IgD-negative memory B cell (primary cell): ENCODE results near the gene IRF4. TPM values are rescaled to one million over a fixed set of nuclear protein-coding genes. Genes with fewer than 3 reads are reported as not detected.

Experiments used
- H3K27ac Mint-ChIP-seq, 3 donors: one replicate each; pipeline ENCODE4 v1.8.0; 2020 to 2022; ENCODE audit warnings: mild to moderate bottlenecking in 3 of 3, mixed read lengths in 3 of 3, moderate library complexity in 1 of 3
- H3K27me3 Mint-ChIP-seq: one replicate; pipeline ENCODE4 v1.8.0; 2021; ENCODE audit warnings: mixed read lengths
- H3K36me3 Mint-ChIP-seq: one replicate; pipeline ENCODE4 v1.8.0; 2020; ENCODE audit warnings: mild to moderate bottlenecking, mixed read lengths
- H3K4me1 Mint-ChIP-seq, 3 donors: one replicate each; pipeline ENCODE4 v1.8.0; 2020 to 2022; ENCODE audit warnings: mixed read lengths in 3 of 3, mild to moderate bottlenecking in 1 of 3
- H3K4me3 Mint-ChIP-seq, 4 donors: one replicate each; pipeline ENCODE4 v1.8.0; 2020 to 2022; ENCODE audit warnings: mild to moderate bottlenecking in 4 of 4, mixed read lengths in 4 of 4, moderate library complexity in 3 of 4
- H3K9me3 Mint-ChIP-seq, 3 donors: one replicate each; pipeline ENCODE4 v1.8.0; 2020 to 2021; ENCODE audit warnings: mixed read lengths in 3 of 3, mild to moderate bottlenecking in 1 of 3
- polyA plus RNA-seq: library from polyadenylated mRNA; unstranded; fragments of 300-500 nt; fragmentation: Illumina TruSeq; gene quantifications from one replicate; pipeline ENCODE4 v1.2.3, GENCODE V29; 2021

Gene IRF4
- polyA plus RNA-seq, 1 donor from 2014 or later = 22.9 TPM

DNA sequence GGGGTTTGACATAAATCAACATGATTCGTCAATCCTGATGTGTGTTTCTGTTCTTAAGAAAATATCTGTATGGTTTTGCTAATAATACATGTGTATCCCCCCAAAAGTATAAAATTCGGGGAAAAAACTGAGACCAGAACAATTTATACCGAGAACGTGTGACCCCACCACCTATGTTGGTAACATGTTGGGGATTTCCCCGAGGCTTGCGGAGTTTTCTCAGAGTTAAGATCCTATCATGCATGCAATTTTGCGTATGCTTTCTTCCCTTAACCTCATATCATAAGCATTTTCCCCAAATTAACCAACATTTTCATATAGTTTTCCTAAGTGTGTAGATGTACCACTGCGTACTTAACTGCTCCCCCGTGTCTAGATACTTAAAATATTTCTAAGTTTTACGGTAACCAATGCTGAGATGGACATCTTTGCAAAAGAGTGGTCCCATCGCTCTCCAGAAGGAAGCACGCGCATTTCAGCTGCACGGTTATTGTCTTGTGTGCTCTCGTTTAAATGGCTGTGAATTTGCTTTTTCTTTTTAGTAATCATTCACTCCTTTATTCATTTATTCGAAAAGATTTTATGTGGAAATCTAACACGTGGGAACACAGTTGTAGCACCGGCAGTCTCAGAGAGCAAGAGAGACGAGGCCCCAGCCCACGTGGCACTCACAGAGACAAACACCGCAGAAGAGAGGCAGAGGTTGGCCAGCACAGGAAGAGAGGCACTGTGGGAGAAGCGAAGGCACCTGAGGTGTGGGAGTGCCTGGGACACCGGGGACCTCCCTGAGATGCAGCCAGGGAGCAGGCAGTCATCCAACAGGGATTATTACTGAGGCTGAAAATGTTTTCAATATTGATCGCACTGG is 13.2 kb upstream of the IRF4 start:
- H3K4me3 Mint-ChIP-seq = peak overlapping the region in 3 of 4 donors; percentile 2 to 76 (median 49)
- H3K4me1 Mint-ChIP-seq = peaks cover 33 to 45% (median 38%) of the 10 kb centered on the region in 3 donors
- H3K27ac Mint-ChIP-seq = peak overlapping the region; percentile 26 to 94 (median 28)
- no peaks in the 10 kb centered on the region for H3K36me3 Mint-ChIP-seq
- H3K27me3 Mint-ChIP-seq = peaks cover 2% of the 10 kb centered on the region
- peaks cover 0 to 2% (median 0%) of the 10 kb centered on the region in 3 donors for H3K9me3 Mint-ChIP-seq

DNA sequence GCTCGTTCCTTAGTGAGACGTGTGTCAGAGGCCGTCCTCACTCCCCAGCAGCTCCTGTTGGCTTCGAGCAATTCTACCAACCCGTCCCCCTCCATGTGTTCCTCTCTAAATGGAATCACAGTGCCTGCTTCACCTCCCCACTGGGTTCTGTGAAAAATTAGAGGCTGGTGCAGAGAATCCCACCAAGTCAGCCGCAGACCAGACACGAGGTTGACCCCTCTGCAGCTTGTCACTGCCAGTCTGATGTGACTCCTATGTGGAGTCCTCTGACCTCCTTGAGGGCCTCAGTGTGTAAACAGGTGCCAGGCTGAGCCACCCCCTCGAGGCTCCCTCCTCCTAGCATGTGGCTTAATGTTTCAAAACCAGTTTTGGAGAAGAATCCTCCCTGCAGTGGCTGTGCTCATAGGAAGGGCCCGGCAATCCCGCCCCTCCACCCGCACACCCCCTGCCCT is 12.6 kb upstream of the IRF4 start:
- H3K27ac Mint-ChIP-seq = peak overlapping the region in 2 of 3 donors; percentile 26 to 28
- H3K4me1 Mint-ChIP-seq = peaks cover 30 to 43% (median 40%) of the 10 kb centered on the region in 3 donors
- peaks cover 0 to 2% (median 0%) of the 10 kb centered on the region in 3 donors for H3K9me3 Mint-ChIP-seq
- H3K27me3 Mint-ChIP-seq = no peaks in the 10 kb centered on the region
- no peaks in the 10 kb centered on the region for H3K36me3 Mint-ChIP-seq
- peak overlapping the region in 3 of 4 donors; percentile 2 to 76 (median 71) for H3K4me3 Mint-ChIP-seq

DNA sequence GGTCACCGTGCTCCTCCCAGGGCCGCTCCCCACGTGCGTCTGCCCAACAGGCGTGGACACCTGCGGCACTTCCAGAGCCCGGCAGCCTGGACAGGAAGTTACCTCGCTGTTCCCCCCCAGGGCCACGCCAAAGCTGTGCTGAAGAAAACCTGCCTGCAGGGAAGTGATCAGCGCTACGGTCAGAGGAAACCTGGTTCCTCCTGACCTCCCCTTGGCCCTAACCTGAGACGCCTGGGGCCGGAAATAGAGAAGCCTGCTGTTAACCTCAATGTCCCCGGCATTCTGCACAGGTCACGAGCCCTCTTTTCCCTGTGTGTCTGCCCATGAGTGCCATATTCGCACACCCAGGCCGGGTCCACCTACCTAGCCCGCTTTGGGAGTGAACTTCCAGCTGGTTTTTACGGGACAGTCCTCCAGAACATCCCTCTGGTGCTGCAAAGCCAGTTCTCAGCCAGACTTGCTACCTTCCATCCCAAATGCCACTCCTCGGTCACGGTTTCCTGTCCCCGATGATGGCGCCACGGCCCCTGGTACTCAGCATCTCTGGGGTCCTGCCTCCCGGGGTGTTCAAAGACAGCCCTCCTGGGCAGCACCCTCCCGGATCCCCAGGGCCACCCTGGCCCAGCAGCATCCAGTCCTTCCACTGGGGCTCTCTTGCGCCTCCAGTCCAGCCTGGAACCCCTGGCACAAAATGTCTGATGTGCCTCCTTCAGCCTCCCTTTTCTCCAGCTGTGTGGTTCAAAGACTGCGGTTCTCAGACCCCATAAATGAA is 12.0 kb upstream of the IRF4 start:
- H3K9me3 Mint-ChIP-seq = peaks cover 0 to 2% (median 0%) of the 10 kb centered on the region in 3 donors
- peak overlapping the region in 2 of 4 donors; percentile 71 to 72 for H3K4me3 Mint-ChIP-seq
- H3K27me3 Mint-ChIP-seq = no peaks in the 10 kb centered on the region
- peak overlapping the region in 2 of 3 donors; percentile 26 to 65 for H3K27ac Mint-ChIP-seq
- peaks cover 30 to 43% (median 40%) of the 10 kb centered on the region in 3 donors for H3K4me1 Mint-ChIP-seq
- no peaks in the 10 kb centered on the region for H3K36me3 Mint-ChIP-seq

- H3K36me3 Mint-ChIP-seq = no peaks in the 10 kb centered on the region
- peaks cover 30 to 43% (median 40%) of the 10 kb centered on the region in 3 donors for H3K4me1 Mint-ChIP-seq
- H3K9me3 Mint-ChIP-seq = peaks cover 0 to 2% (median 0%) of the 10 kb centered on the region in 3 donors
- peak overlapping the region in 1 of 3 donors; percentile 65 for H3K27ac Mint-ChIP-seq
- H3K4me3 Mint-ChIP-seq = peak overlapping the region in 2 of 4 donors; percentile 53 to 71
- no peaks in the 10 kb centered on the region for H3K27me3 Mint-ChIP-seq
Observed at GRCh38 chr6:380234-381218, 11.0 kb upstream of the IRF4 start.

DNA sequence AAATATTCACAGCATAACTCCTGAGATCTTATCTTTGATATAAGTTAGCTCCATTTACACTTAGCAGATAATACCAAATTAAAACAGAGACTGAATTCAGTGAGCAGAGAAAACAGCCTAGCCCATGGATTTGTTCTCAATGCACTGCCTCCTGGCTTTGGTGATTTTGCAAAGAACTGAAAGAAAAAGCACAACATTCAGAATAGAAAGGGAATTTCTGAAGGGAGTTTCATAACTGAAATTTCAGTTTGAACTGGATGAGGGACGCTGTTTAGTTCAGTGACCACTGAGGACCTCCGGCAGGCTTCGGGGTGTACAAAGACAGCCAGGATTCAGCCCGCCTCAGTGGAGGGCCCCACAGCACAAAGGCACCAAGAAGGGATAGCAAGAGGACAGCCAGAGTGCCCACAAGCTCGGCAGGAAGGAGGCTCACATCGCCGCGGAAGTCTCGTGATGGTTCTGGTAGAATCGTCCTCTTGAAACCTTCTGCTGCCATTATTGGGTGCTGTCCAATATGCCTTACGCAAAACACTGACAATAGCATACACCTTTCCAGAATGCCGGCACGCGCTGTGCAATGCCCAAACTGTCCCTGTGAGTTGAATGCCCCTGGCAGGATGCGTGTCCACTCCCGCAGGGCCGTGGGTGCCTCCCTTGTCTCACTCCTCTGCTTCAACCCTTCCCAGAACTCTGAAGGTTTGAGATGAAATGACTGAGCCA is 9.7 kb upstream of the IRF4 start:
- Mint-ChIP-seq H3K27me3 (no peaks in the 10 kb centered on the region), H3K36me3 (no peaks in the 10 kb centered on the region), H3K27ac (peak overlapping the region in 2 of 3 donors; percentile 18 to 84), H3K4me1 (peaks cover 28 to 37% (median 34%) of the 10 kb centered on the region in 3 donors), H3K9me3 (no peaks in the 10 kb centered on the region), H3K4me3 (no peak overlapping the region)

DNA sequence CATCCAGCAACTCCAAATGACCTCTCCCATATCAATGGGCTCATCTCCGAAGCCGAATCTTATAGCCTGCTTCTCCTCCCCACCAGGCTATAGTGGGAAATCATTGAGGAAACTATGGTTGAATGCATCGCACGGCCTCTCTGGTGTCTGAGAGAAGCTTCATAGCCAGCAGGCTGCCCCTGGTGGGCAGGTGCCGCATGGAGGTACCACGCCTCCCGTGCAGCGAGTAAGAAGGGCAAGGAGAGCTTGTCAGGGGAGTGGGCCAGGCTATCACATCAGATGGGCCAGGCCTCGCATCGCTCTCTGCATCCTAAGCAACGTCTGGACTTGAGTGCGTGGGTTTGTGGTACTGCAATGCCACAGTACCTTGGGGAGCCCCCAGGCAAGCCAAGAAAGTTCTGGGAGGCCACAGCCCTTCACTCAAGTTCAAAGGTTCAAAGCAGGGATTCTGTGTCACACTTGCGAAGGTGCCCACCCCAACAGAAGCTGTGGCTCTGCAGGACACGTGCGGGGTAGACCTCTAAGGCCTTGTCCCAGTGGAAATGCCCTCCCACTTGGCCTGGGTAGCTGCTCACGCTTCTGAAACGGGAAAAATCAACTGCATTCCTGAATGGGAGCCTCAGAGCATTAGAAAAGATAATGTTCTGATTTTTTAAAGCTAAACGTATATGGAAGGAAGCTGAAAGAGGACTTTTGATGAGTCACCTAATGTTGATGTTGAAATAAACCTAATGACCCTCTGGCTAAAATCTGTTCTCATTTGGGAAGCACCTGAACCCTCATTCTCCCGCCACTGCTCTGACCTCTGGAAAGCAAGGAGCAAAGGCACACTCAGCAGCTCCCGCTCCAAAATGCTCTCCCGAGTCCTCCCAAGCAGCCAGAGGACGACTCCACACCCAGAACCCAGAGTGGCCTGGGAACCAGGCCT is 8.4 kb upstream of the IRF4 start:
- peaks cover 17 to 26% (median 23%) of the 10 kb centered on the region in 3 donors for H3K4me1 Mint-ChIP-seq
- H3K4me3 Mint-ChIP-seq = peak overlapping the region in 1 of 4 donors; percentile 63
- H3K9me3 Mint-ChIP-seq = no peaks in the 10 kb centered on the region
- H3K27ac Mint-ChIP-seq = peak overlapping the region in 2 of 3 donors; percentile 43 to 84
- H3K36me3 Mint-ChIP-seq = no peaks in the 10 kb centered on the region
- H3K27me3 Mint-ChIP-seq = no peaks in the 10 kb centered on the region

DNA sequence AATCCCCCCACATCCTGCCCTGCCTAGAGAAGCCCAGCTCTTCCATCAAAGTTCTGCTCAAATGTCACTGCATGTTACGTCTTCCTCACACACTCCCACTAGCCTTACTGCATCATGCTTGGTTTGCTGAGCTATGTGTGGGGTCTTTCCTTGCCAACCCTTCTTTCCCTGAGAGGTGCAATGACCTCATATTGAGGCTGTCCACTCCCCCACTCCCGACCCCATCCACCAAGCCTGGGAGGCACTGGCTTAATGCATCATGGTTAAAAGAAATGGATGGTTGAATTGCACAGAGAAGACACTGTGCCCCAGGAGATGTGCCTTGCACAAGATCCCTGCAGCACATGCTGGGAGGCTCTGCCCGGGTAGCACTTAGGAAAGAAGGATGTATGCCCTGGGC is 7.7 kb upstream of the IRF4 start:
- Mint-ChIP-seq H3K36me3 (no peaks in the 10 kb centered on the region), H3K4me3 (peak overlapping the region in 1 of 4 donors; percentile 1), H3K27me3 (no peaks in the 10 kb centered on the region), H3K4me1 (peaks cover 15 to 18% (median 16%) of the 10 kb centered on the region in 3 donors), H3K9me3 (no peaks in the 10 kb centered on the region), H3K27ac (no peak overlapping the region)

DNA sequence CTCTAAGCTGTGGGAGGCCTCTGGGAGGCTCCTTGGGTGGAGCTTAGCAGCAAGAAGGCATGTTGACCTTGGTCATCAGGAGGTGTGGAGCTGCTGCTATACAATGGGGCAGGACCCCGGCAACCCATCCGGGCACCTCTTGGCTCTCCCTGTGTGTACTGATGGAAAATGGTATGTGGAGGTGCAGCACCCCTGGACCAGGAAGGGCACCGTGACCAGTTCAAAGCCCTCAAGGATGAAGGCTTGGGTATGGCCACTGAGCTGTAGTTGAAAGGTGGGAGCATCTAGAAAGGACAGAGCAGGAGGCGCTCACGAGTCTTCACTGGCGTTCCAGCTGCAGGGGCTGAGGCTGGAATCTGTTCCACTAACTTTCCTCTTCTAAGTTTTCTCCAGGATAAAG is 6.7 kb upstream of the IRF4 start:
- Mint-ChIP-seq H3K4me3 (no peak overlapping the region), H3K4me1 (peaks cover 13 to 20% (median 17%) of the 10 kb centered on the region in 3 donors), H3K9me3 (no peaks in the 10 kb centered on the region), H3K36me3 (no peaks in the 10 kb centered on the region), H3K27ac (peak overlapping the region in 1 of 3 donors; percentile 22), H3K27me3 (no peaks in the 10 kb centered on the region)

GRCh38 chr6:385614-386013 is 5.9 kb upstream of the IRF4 start:
- H3K4me1 Mint-ChIP-seq = peaks cover 14 to 26% (median 18%) of the 10 kb centered on the region in 3 donors
- no peak overlapping the region for H3K4me3 Mint-ChIP-seq
- H3K27me3 Mint-ChIP-seq = no peaks in the 10 kb centered on the region
- H3K36me3 Mint-ChIP-seq = no peaks in the 10 kb centered on the region
- no peak overlapping the region for H3K27ac Mint-ChIP-seq
- no peaks in the 10 kb centered on the region for H3K9me3 Mint-ChIP-seq

DNA sequence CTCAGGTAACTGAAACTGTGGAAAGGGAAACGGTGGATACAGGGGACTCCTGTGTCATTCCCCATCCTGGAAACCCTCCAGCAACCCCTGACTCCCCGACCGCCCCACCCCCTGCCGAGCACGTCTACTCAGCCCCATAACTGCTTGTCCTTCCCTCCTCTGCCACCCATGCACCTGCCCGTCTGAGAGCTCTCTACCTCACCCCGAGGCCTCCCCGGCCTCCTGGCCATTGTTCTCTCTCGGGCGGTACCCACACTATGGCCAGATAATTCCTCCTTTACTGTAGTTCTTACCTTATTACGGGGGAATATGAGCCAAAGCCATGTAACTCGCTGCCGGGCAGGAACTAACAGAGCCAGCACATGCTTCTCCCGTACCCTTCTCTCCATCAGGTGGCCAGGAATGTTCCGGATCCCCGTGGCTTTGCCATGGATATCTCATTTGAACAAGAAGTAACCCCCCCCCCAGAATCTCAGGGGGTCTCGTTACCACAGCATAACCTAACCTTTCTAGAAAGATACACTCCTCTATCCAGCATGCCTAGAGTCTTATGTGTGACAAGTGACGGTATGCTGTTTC is 4.8 kb upstream of the IRF4 start:
- H3K36me3 Mint-ChIP-seq = no peaks in the 10 kb centered on the region
- no peak overlapping the region for H3K27ac Mint-ChIP-seq
- no peaks in the 10 kb centered on the region for H3K27me3 Mint-ChIP-seq
- H3K4me3 Mint-ChIP-seq = peak overlapping the region in 1 of 4 donors; percentile 19
- H3K9me3 Mint-ChIP-seq = no peaks in the 10 kb centered on the region
- peaks cover 17 to 20% (median 19%) of the 10 kb centered on the region in 3 donors for H3K4me1 Mint-ChIP-seq

DNA sequence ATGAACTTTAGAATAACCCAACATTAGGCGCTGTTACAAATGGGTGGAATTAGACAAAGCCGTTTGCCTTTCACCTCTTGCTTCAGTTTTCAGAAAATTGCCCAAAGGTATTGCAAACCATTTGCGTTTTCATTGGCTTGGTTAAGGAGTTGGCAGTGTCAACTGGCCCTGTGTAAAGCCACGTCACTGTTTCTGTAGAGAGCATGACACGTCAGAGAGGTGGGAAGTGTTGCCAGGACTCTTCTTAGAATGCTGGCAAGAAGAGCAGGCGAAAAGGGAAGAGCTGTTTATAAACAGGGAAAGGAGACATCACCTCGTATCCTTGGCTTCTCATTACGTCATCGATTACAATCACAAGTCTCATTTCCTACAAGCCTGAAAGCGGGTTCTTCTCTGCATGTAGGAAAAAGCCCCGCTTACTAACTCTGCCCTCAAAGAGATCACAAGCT is 4.2 kb upstream of the IRF4 start:
- H3K9me3 Mint-ChIP-seq = no peaks in the 10 kb centered on the region
- H3K27ac Mint-ChIP-seq = no peak overlapping the region
- no peaks in the 10 kb centered on the region for H3K27me3 Mint-ChIP-seq
- H3K4me3 Mint-ChIP-seq = peak overlapping the region in 1 of 4 donors; percentile 19
- H3K36me3 Mint-ChIP-seq = no peaks in the 10 kb centered on the region
- peaks cover 16 to 20% (median 17%) of the 10 kb centered on the region in 3 donors for H3K4me1 Mint-ChIP-seq

DNA sequence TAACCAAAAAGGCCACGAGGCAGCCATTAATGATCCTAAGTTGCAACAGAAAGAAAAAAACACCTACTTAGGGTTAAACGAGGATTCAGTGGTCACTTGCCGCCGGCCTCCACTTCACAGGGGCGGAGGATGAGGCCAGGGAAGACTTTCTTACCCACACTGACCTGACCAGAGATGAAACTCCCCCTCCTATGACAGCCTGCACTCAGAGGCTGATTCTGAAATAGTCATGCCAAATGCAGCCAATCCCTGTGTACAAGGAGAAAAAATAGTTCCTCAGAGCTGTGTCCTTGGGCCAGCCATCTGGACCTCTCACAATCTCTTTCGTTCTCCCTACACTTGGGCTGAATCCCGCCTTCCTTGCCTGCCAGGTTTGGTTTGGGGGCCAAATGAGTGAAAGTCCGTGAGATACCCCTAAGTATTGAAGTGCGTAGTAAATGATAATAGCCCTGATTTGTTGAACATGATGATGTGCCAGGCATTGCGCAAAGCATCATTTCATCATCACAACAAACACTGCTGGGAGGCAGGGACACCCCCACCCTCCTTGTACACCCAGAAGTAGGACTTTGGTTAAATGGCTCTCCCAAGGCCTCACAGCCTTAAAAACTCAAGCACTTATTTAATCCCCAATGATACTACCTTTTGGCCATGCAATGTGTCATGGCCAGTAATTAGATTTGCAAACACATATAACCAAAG is 3.2 kb upstream of the IRF4 start:
- H3K4me3 Mint-ChIP-seq = peak overlapping the region in 1 of 4 donors; percentile 44
- H3K36me3 Mint-ChIP-seq = no peaks in the 10 kb centered on the region
- H3K27me3 Mint-ChIP-seq = no peaks in the 10 kb centered on the region

More for the DNA sequence above, 3.2 kb upstream of the IRF4 start:
- H3K27ac Mint-ChIP-seq = no peak overlapping the region
- no peaks in the 10 kb centered on the region for H3K9me3 Mint-ChIP-seq
- H3K4me1 Mint-ChIP-seq = peaks cover 16 to 20% (median 17%) of the 10 kb centered on the region in 3 donors
